ENCODE measurements around the gene CCN6.
A peak's percentile ranks its signal among the peaks of the same experiment; 100 is the strongest.

The CCN6 gene

GRCh38 chr6:112054001-112054400, at the start of gene CCN6:
TSS of gene CCN6 (plus strand) at chr6:112054104. CDS start at chr6:112054358, 254 bp downstream.
- no peak for DNase-seq (ENCODE audit: low read depth, low spot score)

GRCh38 chr6:112004201-112005012, 49.5 kb upstream of the CCN6 start:
- DNase-seq (ENCODE audit: low read depth, low spot score) = no peak

GRCh38 chr6:112005013-112005371, 48.9 kb upstream of the CCN6 start:
- DNase-seq (ENCODE audit: low read depth, low spot score) = no peak

GRCh38 chr6:112007254-112007653, 46.6 kb upstream of the CCN6 start:
- DNase-seq (ENCODE audit: low read depth, low spot score) = no peak

- DNase-seq (ENCODE audit: low read depth, low spot score) = no peak
Observed at GRCh38 chr6:112007805-112008204, 46.1 kb upstream of the CCN6 start.

GRCh38 chr6:112008482-112008881, 45.4 kb upstream of the CCN6 start:
- DNase-seq (ENCODE audit: low read depth, low spot score) = no peak

- DNase-seq (ENCODE audit: low read depth, low spot score) = no peak
Observed at GRCh38 chr6:112010328-112010727, 43.6 kb upstream of the CCN6 start.

GRCh38 chr6:112013051-112013450, 40.9 kb upstream of the CCN6 start:
- DNase-seq (ENCODE audit: low read depth, low spot score) = no peak

GRCh38 chr6:112014483-112014882, 39.4 kb upstream of the CCN6 start:
- DNase-seq (ENCODE audit: low read depth, low spot score) = peak; percentile 74

- DNase-seq (ENCODE audit: low read depth, low spot score) = no peak
Observed at GRCh38 chr6:112015725-112016124, 38.2 kb upstream of the CCN6 start.

- DNase-seq (ENCODE audit: low read depth, low spot score) = no peak
Observed at GRCh38 chr6:112016320-112016719, 37.6 kb upstream of the CCN6 start.

GRCh38 chr6:112017169-112017568, 36.7 kb upstream of the CCN6 start:
- no peak for DNase-seq (ENCODE audit: low read depth, low spot score)

GRCh38 chr6:112017760-112018537, 36.0 kb upstream of the CCN6 start:
- DNase-seq (ENCODE audit: low read depth, low spot score) = no peak

GRCh38 chr6:112018619-112019416, 35.1 kb upstream of the CCN6 start:
- peak; percentile 57 for DNase-seq (ENCODE audit: low read depth, low spot score)

- DNase-seq (ENCODE audit: low read depth, low spot score) = no peak
Observed at GRCh38 chr6:112019589-112019988, 34.3 kb upstream of the CCN6 start.

GRCh38 chr6:112021691-112022310, 32.1 kb upstream of the CCN6 start:
- no peak for DNase-seq (ENCODE audit: low read depth, low spot score)

GRCh38 chr6:112022749-112023148, 31.2 kb upstream of the CCN6 start:
- DNase-seq (ENCODE audit: low read depth, low spot score) = no peak

- no peak for DNase-seq (ENCODE audit: low read depth, low spot score)
Observed at GRCh38 chr6:112024464-112024863, 29.4 kb upstream of the CCN6 start.

- no peak for DNase-seq (ENCODE audit: low read depth, low spot score)
Observed at GRCh38 chr6:112026933-112027332, 27.0 kb upstream of the CCN6 start.

GRCh38 chr6:112027942-112028674, 25.8 kb upstream of the CCN6 start:
- DNase-seq (ENCODE audit: low read depth, low spot score) = no peak

All from astrocyte of the hippocampus (primary cell).